NCI-H1930 (cell line): ENCODE results near the gene TRIM72.
"Not testable (repeated sequence)": the region's sequence is repeated elsewhere in the genome, so short reads cannot be mapped to it uniquely, and the experiment has no call there.

Experiments used
- DNase-seq, 2 experiments: peaks; one replicate each; lab custom pipeline; 2025; lab: John Stamatoyannopoulos, UW

Gene TRIM72

GRCh38 chr16:31215287-31216162, 1.6 kb downstream of the TRIM72 start:
- peak in 1 of 2 experiments; percentile 31 for DNase-seq

GRCh38 chr16:31216422-31217135, 2.7 kb downstream of the TRIM72 start, which contains the start of gene PYDC1:
Gene PYDC1, minus strand, starts transcription at chr16:31217135. Its CDS starts 107 bp downstream, at chr16:31217028.
- DNase-seq = peak in 1 of 2 experiments; percentile 17

GRCh38 chr16:31217136-31217530, 3.2 kb downstream of the TRIM72 start:
- no peak for DNase-seq

GRCh38 chr16:31219154-31219741, 5.3 kb downstream of the TRIM72 start:
- DNase-seq = no peak

GRCh38 chr16:31221357-31222160, 7.6 kb downstream of the TRIM72 start:
- no peak for DNase-seq

- DNase-seq = no peak
Observed at GRCh38 chr16:31223044-31223443, 9.1 kb downstream of the TRIM72 start.

GRCh38 chr16:31224092-31224955, 10.4 kb downstream of the TRIM72 start:
- no peak for DNase-seq

- no peak for DNase-seq
Observed at GRCh38 chr16:31225193-31225592, 11.3 kb downstream of the TRIM72 start.

- DNase-seq = no peak
Observed at GRCh38 chr16:31228206-31228605, 14.3 kb downstream of the TRIM72 start.

- no peak for DNase-seq
Observed at GRCh38 chr16:31229501-31229900, 15.6 kb downstream of the TRIM72 start.

GRCh38 chr16:31238041-31238440, 24.1 kb downstream of the TRIM72 start:
- no peak for DNase-seq

GRCh38 chr16:31242206-31242605, 28.3 kb downstream of the TRIM72 start:
- no peak for DNase-seq

- no peak for DNase-seq
Observed at GRCh38 chr16:31243734-31244670, 30.1 kb downstream of the TRIM72 start.

- not testable (repeated sequence) for DNase-seq
Observed at GRCh38 chr16:31245598-31245997, 31.7 kb downstream of the TRIM72 start.

GRCh38 chr16:31246296-31246695, 32.4 kb downstream of the TRIM72 start:
- no peak for DNase-seq

- DNase-seq = no peak
Observed at GRCh38 chr16:31248344-31248743, 34.4 kb downstream of the TRIM72 start.

- no peak for DNase-seq
Observed at GRCh38 chr16:31250782-31251384, 37.0 kb downstream of the TRIM72 start.

- DNase-seq = no peak
Observed at GRCh38 chr16:31251435-31251834, 37.5 kb downstream of the TRIM72 start.

- no peak for DNase-seq
Observed at GRCh38 chr16:31253642-31254045, 39.7 kb downstream of the TRIM72 start.
